ENCODE measurements around the gene DDI2.
A peak's percentile ranks its signal among the peaks of the same experiment; 100 is the strongest.
"Not testable (repeated sequence)": the region's sequence is repeated elsewhere in the genome, so short reads cannot be mapped to it uniquely, and the experiment has no call there.

The DDI2 gene

GRCh38 chr1:15680561-15681348, 63.5 kb downstream of the DDI2 start:
- peak in 1 of 2 experiments; percentile 44 for DNase-seq

GRCh38 chr1:15681349-15682292, 64.4 kb downstream of the DDI2 start:
- DNase-seq, result no peak

- no peak for DNase-seq
These were observed 65.7 kb downstream of the DDI2 start for GRCh38 chr1:15682936-15683341.

GRCh38 chr1:15683345-15684039, 66.2 kb downstream of the DDI2 start:
- no peak for DNase-seq

GRCh38 chr1:15684042-15684461, 66.8 kb downstream of the DDI2 start, which contains the start of gene PLEKHM2:
PLEKHM2 (plus strand) TSS chr1:15684320; CDS start chr1:15684559, 239 bp downstream.
- peak; percentile 44 to 65 for DNase-seq

GRCh38 chr1:15684468-15685291, 67.4 kb downstream of the DDI2 start:
- DNase-seq, result peak; percentile 64 to 68

GRCh38 chr1:15685820-15686219, 68.6 kb downstream of the DDI2 start:
- no peak for DNase-seq

- no peak for DNase-seq
These were observed 70.2 kb downstream of the DDI2 start for GRCh38 chr1:15687446-15687845.

GRCh38 chr1:15690317-15690716, 73.1 kb downstream of the DDI2 start:
- no peak for DNase-seq

- no peak for DNase-seq
These were observed 74.3 kb downstream of the DDI2 start for GRCh38 chr1:15691434-15692032.

GRCh38 chr1:15692121-15692682, 74.9 kb downstream of the DDI2 start:
- no peak for DNase-seq

- no peak for DNase-seq
These were observed 76.1 kb downstream of the DDI2 start for GRCh38 chr1:15693371-15693770.

- DNase-seq, result peak; percentile 32 to 47
These were observed 79.8 kb downstream of the DDI2 start for GRCh38 chr1:15696956-15697521.

- DNase-seq, result no peak
These were observed 80.9 kb downstream of the DDI2 start for GRCh38 chr1:15698201-15698600.

GRCh38 chr1:15699321-15699720, 82.1 kb downstream of the DDI2 start:
- not testable (repeated sequence) for DNase-seq

GRCh38 chr1:15700508-15700907, 83.2 kb downstream of the DDI2 start:
- no peak for DNase-seq

- DNase-seq, result no peak
These were observed 84.5 kb downstream of the DDI2 start for GRCh38 chr1:15701784-15702183.

- DNase-seq, result no peak
These were observed 85.7 kb downstream of the DDI2 start for GRCh38 chr1:15702722-15703550.

- no peak for DNase-seq
These were observed 86.3 kb downstream of the DDI2 start for GRCh38 chr1:15703562-15703961.

Measured in activated T-cell treated with anti-CD3 and anti-CD28 coated beads, Interleukin-2, amount 50 U/mL, for 48 hours (primary cell).